ENCODE data around the gene SP8. TPM values are rescaled to one million over a fixed set of nuclear protein-coding genes. Genes with fewer than 3 reads are reported as not detected.

SP8 gene
- polyA plus RNA-seq, 1 of the 3 experiments (the other 2 are of a cell fraction): not detected

DNA sequence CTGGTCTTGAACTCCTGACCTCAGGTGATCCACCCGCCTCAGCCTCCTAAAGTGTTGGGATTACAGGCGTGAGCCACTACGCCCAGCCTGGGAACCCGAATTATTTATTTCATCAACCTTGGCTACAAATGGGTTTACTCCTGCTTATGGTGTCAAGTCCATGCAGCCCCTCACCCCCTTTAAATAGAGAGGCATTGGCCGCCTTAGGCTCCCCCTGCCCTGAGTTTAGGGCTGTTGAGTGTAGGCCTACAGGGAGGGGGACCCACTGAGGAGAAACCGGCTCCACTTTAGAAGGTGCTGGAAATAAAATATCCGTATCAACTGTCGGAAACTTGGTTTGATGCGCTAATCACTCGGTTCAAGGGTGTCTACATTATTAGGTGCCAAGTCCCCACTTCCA lies 8.7 kb upstream of the SP8 start (continued):
- TF ChIP-seq, protein P1, sequence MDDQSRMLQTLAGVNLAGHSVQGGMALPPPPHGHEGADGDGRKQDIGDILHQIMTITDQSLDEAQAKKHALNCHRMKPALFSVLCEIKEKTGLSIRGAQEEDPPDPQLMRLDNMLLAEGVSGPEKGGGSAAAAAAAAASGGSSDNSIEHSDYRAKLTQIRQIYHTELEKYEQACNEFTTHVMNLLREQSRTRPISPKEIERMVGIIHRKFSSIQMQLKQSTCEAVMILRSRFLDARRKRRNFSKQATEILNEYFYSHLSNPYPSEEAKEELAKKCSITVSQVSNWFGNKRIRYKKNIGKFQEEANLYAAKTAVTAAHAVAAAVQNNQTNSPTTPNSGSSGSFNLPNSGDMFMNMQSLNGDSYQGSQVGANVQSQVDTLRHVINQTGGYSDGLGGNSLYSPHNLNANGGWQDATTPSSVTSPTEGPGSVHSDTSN (IDR thresholded peaks at IDR 0.05): no peak
- TF ChIP-seq EZH2phosphoT487 (IDR thresholded peaks at IDR 0.05; ENCODE audit: borderline replicate concordance, low read depth) (no peak), USF2 (IDR thresholded peaks at IDR 0.05; ENCODE audit: borderline replicate concordance, low read depth, low read length) (no peak)

- no peak overlapping the region for H3K9ac ChIP-seq
- DNase-seq: no peak
- H3K36me3 ChIP-seq (replicated peaks in 1 of 2; ENCODE audit: control insufficient read depth in 1 of 2, insufficient read depth in 2 of 2, low read length in 1 of 2): no peaks in the 10 kb centered on the region
- no peak overlapping the region for H3K4me2 ChIP-seq
- H4K20me1 ChIP-seq (ENCODE audit: insufficient read depth): no peaks in the 10 kb centered on the region
- H3K27me3 ChIP-seq (ENCODE audit: insufficient read depth): peaks cover 97% of the 10 kb centered on the region
- CTCF ChIA-PET: no interaction called here
- H3K9me3 ChIP-seq: no peaks in the 10 kb centered on the region
- no peaks in the 10 kb centered on the region for H3F3A ChIP-seq (replicated peaks; ENCODE audit: insufficient read depth)
- H3K9me2 ChIP-seq: no peaks in the 10 kb centered on the region
- 9% methylated on average over 13 of the region's 13 CpGs for WGBS (ENCODE audit: low lambda C conversion rate)
- H3K4me3 ChIP-seq (ENCODE audit: low read depth in 2 of 2, low read length in 1 of 2): no peak overlapping the region
- TF ChIP-seq RFX5 (IDR thresholded peaks at IDR 0.05; ENCODE audit: low read length): no peak
- no peak for TF ChIP-seq GABPA (IDR thresholded peaks at IDR 0.05; ENCODE audit: low read depth)
- TF ChIP-seq, protein P2, sequence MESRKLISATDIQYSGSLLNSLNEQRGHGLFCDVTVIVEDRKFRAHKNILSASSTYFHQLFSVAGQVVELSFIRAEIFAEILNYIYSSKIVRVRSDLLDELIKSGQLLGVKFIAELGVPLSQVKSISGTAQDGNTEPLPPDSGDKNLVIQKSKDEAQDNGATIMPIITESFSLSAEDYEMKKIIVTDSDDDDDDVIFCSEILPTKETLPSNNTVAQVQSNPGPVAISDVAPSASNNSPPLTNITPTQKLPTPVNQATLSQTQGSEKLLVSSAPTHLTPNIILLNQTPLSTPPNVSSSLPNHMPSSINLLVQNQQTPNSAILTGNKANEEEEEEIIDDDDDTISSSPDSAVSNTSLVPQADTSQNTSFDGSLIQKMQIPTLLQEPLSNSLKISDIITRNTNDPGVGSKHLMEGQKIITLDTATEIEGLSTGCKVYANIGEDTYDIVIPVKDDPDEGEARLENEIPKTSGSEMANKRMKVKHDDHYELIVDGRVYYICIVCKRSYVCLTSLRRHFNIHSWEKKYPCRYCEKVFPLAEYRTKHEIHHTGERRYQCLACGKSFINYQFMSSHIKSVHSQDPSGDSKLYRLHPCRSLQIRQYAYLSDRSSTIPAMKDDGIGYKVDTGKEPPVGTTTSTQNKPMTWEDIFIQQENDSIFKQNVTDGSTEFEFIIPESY (IDR thresholded peaks at IDR 0.05; ENCODE audit: borderline replicate concordance, low read depth): no peak
- no peak for TF ChIP-seq FOSL2 (IDR thresholded peaks at IDR 0.05; ENCODE audit: borderline replicate concordance, low read depth)
- no peak for TF ChIP-seq EZH2phosphoT487 (IDR thresholded peaks at IDR 0.05; ENCODE audit: borderline replicate concordance, low read depth)
- TF ChIP-seq, protein P3, sequence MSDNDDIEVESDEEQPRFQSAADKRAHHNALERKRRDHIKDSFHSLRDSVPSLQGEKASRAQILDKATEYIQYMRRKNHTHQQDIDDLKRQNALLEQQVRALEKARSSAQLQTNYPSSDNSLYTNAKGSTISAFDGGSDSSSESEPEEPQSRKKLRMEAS (IDR thresholded peaks at IDR 0.05; ENCODE audit: low read depth): no peak
- no peak for TF ChIP-seq CTCF (IDR thresholded peaks at IDR 0.05)
- TF ChIP-seq MXI1 (IDR thresholded peaks at IDR 0.05; ENCODE audit: low read depth, low read length): no peak
- TF ChIP-seq ELF1 (IDR thresholded peaks at IDR 0.05): no peak
- TF ChIP-seq, protein P1 (IDR thresholded peaks at IDR 0.05): no peak
- TF ChIP-seq RAD21 (IDR thresholded peaks at IDR 0.05; ENCODE audit: low read length): no peak
- no peak for TF ChIP-seq SIN3A (IDR thresholded peaks at IDR 0.05; ENCODE audit: borderline replicate concordance, low read depth, low read length)
- TF ChIP-seq GATA2 (CRISPR knock-in tag; IDR thresholded peaks at IDR 0.05): no peak
- peaks cover 0 to 5% of the 10 kb centered on the region in 2 experiments; a peak in 1 of 4 replicates for H3K4me1 ChIP-seq (ENCODE audit: control insufficient read depth in 1 of 2, insufficient read depth in 2 of 2, low read depth in 1 of 2, low read length in 1 of 2)
- H2AFZ ChIP-seq (ENCODE audit: low read depth): no peak overlapping the region
- H3K27ac ChIP-seq (ENCODE audit: low read depth in 2 of 2, low read length in 1 of 2): no peak overlapping the region
- H3K79me2 ChIP-seq (ENCODE audit: insufficient read depth): no peaks in the 10 kb centered on the region
- POLR2A ChIA-PET: no interaction called here
These were observed 8.0 kb upstream of the SP8 start for GRCh38 chr7:20794676-20795075.
